Stimulated activated CD8-positive, alpha-beta memory T cell treated with anti-CD3 and anti-CD28 coated beads, Interleukin-4, amount 100 ng/mL, for 1 hour (primary cell): ENCODE measurements around the gene RRN3.
"Not testable (repeated sequence)": the region's sequence is repeated elsewhere in the genome, so short reads cannot be mapped to it uniquely, and the experiment has no call there.

ENCODE experiments used
- DNase-seq, 2 donors: peaks; one replicate each; pipeline ENCODE4 v3.0.0-alpha.2; 2020; ENCODE audit warnings: low read depth in 2 of 2, low spot score in 1 of 2

The RRN3 gene, protein sequence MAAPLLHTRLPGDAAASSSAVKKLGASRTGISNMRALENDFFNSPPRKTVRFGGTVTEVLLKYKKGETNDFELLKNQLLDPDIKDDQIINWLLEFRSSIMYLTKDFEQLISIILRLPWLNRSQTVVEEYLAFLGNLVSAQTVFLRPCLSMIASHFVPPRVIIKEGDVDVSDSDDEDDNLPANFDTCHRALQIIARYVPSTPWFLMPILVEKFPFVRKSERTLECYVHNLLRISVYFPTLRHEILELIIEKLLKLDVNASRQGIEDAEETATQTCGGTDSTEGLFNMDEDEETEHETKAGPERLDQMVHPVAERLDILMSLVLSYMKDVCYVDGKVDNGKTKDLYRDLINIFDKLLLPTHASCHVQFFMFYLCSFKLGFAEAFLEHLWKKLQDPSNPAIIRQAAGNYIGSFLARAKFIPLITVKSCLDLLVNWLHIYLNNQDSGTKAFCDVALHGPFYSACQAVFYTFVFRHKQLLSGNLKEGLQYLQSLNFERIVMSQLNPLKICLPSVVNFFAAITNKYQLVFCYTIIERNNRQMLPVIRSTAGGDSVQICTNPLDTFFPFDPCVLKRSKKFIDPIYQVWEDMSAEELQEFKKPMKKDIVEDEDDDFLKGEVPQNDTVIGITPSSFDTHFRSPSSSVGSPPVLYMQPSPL

DNA sequence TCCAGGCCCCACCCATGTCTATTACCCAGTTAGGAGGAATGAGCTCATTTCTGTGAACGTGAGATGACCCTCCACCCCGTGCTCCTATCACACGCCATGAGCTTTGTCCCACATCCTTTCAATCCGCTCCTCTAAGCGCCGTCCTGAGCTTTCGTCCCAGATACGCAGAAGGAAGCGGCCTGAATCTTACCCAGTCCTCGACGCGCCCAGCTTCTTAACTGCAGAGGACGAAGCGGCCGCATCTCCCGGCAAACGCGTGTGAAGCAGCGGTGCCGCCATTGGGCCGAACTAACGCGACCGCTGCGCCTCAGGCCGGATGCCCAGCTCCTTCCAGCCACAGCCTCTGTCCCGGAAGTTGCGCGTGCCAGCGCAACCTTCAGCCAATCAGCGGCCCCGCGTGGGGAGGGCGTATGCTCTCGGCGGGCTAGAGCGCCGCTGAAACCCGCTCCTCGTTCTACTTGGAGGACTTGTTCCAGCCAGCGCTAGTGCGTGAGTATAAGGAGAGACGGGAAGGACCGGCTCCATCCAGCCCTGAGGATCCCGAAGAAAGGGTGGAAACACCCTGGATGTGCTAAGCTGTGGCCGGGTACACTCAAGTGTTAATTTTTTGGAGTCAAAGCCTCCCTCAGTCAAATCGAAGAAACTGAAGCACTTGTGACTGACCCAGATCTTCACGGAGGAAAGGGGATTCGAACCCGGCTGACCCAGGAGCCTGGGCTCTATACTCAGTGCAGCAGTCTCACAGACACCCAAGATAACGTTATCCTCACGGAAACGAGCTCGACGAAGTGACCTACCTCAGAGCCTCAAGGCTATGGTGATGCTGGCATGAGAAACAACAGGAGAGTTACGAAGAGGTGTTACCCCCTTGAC, at the start of gene RRN3:
Gene RRN3, minus strand, starts transcription at position 318 of the 873 bp plus-strand sequence. Its CDS starts 39 bp downstream, at position 279.
- DNase-seq, result peak; percentile 53 to 74

DNA sequence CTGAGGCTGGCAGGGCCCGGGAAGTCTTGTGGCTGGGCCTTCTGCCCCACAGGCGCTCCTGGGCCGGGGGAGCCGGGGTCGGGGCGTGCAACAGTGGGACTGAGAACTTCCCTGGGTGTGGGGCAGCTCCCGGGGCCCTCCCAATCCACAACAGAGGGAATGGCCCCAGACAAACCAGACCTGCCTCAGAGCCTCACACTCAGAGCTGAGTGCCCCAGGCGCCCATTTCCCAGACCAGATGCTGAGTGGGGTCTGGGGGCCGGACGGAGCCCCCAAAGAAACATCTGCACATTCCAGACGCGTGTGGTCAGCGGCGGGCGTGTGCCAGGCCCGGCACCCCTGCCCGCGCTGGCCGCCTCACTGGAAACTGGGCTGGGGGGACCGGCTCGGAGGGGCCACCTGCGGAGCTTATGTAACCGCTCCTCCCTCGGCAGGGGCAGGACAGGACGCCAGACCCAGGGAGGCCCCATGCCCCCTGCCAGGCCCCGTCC, 49.6 kb upstream of the RRN3 start:
- not testable (repeated sequence) for DNase-seq

GRCh38 chr16:15142891-15143600, 49.0 kb upstream of the RRN3 start:
- not testable (repeated sequence) for DNase-seq

GRCh38 chr16:15142107-15142890, 48.2 kb upstream of the RRN3 start:
- not testable (repeated sequence) for DNase-seq

- no peak for DNase-seq
Observed at GRCh38 chr16:15141586-15141985, 47.5 kb upstream of the RRN3 start.

DNA sequence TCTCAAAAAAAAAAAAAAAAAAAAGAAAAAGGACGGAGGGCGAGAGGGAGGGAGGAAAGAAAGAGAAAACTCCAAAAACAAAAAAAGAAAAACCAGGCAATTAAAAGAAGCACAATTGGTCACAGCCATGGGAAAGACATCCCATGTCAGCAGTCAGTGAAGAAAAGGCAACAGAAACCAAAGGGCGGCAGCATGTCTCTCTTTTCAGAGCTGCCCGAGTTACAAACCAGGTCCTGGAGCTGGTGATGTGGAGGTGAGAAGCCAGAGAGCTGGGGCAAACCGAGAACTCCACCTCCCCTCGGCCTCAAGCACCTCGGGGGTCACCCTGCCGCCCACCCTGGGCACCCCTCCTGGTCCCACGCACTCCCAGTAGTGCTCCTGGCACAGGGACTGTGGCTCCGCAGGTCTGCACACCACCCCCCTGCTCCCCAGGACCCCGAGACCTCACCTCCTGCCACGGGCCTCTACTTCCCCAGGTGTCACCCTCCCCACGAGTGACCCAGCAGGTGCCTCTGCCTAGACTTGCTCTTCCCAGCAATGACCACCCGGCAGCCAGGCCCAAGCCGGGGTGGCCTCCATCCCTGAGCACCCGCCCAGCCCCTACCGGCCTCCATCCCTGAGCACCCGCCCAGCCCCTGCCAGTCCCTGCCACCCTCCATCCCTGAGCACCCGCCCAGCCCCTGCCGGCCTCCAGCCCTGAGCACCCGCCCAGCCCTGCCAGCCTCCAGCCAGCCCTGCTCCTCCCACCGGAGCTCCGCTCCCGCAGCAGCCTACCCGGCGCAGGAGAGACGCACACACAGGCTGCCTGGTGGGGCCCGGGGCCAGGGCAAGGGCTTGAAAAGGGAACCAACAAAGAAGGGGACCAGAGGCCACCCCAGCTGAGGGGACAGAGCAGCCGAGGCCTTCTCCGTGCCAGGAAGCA, 46.6 kb upstream of the RRN3 start:
- DNase-seq, result not testable (repeated sequence)

GRCh38 chr16:15137514-15137913, 43.4 kb upstream of the RRN3 start:
- not testable (repeated sequence) for DNase-seq

- not testable (repeated sequence) for DNase-seq
Observed at GRCh38 chr16:15135483-15136360, 41.6 kb upstream of the RRN3 start.

DNA sequence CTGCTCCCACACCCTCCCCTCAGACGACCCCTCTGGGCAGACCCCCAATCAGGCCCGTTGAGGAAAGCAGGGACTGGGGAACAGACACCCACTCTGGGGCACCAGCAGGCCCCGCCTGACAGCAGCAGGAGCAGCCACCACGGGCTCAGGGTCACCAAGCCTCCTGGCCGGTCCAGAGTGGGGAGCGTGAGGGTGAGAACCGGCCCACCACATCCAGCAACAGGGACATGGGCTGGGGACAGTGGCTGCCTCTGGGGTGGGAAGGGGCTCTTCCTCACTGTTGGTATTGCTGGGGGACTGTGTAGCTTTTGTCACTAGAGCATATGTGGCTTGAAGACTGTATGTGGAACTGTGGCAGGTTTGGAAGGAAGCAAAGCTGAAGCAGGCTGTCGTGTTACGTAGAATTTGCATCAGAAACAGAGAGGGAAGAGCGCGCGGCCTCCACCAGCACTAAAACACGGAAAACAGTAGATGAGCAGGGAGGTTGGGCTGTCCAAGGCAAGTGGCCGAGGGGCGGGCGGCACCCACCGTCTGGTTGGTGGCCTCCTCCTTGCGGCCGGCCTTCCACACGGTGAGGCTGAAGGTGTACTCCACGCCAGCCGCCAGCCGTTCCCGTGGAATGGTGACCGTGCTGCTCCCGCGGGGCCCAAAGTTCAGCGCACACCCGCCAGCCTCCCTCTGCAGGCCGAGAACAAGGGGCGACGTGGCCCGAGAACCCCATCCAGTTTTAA, 40.8 kb upstream of the RRN3 start:
- not testable (repeated sequence) for DNase-seq

GRCh38 chr16:15133554-15133953, 39.5 kb upstream of the RRN3 start:
- DNase-seq, result not testable (repeated sequence)

DNA sequence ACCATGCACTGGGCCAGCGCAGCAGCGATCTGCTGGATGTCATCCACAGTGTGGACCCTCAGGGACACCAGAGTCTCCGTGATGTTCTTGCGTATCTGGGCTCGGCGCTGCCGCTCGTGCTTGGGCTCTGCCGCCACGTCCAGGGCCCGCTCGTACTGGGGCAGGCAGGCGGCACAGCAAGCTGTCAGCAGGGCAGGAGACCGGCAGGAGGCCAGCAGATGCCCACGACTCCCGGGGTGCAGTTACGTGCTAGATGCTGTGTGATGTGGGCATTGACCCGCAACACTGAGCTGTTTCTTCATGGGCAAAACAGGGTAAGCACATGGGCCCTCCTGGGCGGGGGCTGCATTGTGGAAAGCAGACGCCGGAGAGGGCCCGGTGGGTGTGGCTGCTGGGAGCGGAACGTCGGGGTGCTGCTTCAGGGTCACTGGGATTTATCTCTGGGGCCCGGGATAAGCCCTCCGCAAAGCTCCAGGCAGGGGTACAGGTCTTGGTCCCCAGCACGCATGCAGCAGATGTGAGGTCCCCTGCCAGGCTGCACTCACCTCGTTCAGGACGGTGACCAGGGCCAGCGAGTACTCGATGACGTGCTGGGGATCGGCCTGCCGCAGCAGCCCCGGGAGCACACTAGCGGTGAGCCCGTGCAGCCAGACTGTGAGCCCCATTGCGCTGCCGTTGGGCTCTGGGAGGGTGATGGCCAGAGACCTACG, 38.8 kb upstream of the RRN3 start:
- DNase-seq, result not testable (repeated sequence)

DNA sequence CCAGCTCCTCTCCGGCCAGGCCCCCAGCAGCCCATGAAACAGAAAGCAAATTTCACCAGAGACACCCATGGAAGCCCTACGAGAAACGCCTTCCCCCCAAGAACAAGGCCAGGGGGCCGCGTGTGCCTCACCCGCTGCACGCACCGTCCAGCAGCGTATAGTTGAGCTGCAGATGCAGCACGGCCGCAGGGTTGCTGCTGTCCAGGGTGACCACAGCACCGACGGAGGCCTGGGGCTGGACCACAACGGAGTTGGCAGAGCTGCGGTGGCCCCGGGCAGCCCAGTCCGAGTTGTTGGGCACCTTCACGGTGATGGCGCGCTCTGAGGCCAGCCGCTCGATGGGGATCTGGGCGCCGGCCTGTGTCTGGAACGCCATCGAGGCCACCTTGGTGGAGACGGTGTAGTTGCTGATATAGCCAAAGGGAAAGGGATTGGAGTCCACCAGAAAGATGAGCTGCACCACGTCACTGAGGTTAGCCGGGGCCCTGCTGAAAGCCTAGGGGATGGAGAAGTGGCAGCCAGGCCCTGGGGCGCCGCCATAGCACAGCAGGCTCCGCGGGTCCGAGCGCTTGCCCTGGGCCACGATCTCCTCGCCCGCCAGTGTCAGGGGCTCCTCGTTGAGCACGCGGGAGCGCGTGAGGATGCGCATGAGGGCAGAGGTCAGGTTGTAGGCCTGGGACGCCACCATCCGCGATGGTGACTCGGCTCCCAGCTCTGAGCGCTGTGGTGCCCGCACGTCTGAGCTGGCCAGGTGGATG, 37.0 kb upstream of the RRN3 start:
- not testable (repeated sequence) for DNase-seq

DNA sequence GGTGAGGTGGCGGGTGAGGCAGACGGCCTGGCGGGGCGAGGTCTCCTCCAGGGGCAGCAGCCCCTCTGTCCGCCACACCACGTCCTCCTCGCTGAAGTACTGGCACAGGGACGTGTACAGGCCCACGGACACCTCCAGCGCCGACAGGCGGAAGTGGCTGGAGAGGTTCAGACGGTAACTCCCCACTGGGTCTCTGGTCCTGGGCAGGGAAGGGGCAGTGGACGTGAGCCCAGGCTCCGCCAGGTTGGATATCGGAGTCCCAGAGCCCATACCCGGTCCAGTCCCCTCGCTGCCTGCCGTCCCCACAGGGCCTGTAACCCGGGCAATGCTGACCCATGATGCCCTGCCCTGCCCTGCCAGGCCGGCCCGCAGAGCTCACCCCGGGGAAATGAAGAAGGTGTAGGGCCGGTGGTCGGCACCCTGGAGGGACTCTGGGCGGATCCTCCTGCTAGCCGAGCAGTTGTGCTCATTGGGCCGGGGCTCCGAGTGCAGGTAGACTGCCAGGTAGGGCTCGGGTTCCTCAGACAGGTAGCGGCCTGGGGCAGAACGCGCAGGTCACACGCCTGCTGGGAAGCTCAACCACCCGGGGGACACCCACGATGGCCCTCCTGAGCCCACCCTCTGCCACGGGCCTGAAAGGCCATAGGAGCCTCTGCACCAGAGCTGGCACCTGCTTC, 36.3 kb upstream of the RRN3 start:
- DNase-seq, result not testable (repeated sequence)

- DNase-seq, result not testable (repeated sequence)
Observed at GRCh38 chr16:15127641-15128425, 33.8 kb upstream of the RRN3 start.
